Right atrium auricular region (tissue), 2 donors: ENCODE results near the gene PGLYRP4. TPM values are rescaled to one million over a fixed set of nuclear protein-coding genes. Genes with fewer than 3 reads are reported as not detected.

Experiments used
- DNase-seq: peaks from one replicate; pipeline ENCODE4 v3.0.0-alpha.2; 2019; ENCODE audit warnings: low spot score
- H3K27ac ChIP-seq, 2 donors: fragments of 200-600 bp; sonication (generic); 1 replicate in 1 of 2; 2 replicates in 1 of 2; pipeline ENCODE4 v1.5.1; 2016 to 2019
- H3K27me3 ChIP-seq, 2 donors: fragments of 200-600 bp; sonication (generic); one replicate each; pipeline versions ENCODE4 v1.5.1 to v1.6.0; 2017 to 2019
- H3K36me3 ChIP-seq: fragments of 200-600 bp; sonication (generic); one replicate; pipeline ENCODE4 v1.5.1; 2016
- H3K4me1 ChIP-seq, 2 donors: fragments of 200-600 bp; sonication (generic); one replicate each; pipeline versions ENCODE4 v1.5.1 to v1.6.0; 2017 to 2019
- H3K4me3 ChIP-seq, 2 donors: fragments of 200-600 bp; sonication (generic); 1 replicate in 1 of 2; 2 replicates in 1 of 2; pipeline ENCODE4 v1.5.1; 2017 to 2019; ENCODE audit warnings: mild to moderate bottlenecking in 1 of 2, moderate library complexity in 1 of 2
- H3K9me3 ChIP-seq, 2 donors: fragments of 200-600 bp; sonication (generic); one replicate each; pipeline ENCODE4 v1.5.1; 2019
- total RNA-seq, 2 donors: library from RNA; depleted of rRNA; stranded (reverse); fragments of >200 nt; gene quantifications; one replicate each; pipeline ENCODE4 v1.1.0, GENCODE V29; 2016
- TF ChIP-seq, protein P1 (sequence below), 2 donors: fragments of 200-600 bp; sonication (generic); IDR thresholded peaks; one replicate each; pipeline ENCODE4 v1.5.1; 2019; ENCODE audit warnings: antibody characterized with exemption in 2 of 2

Gene PGLYRP4
- total RNA-seq, 2 donors from 2014 or later = not detected

DNA sequence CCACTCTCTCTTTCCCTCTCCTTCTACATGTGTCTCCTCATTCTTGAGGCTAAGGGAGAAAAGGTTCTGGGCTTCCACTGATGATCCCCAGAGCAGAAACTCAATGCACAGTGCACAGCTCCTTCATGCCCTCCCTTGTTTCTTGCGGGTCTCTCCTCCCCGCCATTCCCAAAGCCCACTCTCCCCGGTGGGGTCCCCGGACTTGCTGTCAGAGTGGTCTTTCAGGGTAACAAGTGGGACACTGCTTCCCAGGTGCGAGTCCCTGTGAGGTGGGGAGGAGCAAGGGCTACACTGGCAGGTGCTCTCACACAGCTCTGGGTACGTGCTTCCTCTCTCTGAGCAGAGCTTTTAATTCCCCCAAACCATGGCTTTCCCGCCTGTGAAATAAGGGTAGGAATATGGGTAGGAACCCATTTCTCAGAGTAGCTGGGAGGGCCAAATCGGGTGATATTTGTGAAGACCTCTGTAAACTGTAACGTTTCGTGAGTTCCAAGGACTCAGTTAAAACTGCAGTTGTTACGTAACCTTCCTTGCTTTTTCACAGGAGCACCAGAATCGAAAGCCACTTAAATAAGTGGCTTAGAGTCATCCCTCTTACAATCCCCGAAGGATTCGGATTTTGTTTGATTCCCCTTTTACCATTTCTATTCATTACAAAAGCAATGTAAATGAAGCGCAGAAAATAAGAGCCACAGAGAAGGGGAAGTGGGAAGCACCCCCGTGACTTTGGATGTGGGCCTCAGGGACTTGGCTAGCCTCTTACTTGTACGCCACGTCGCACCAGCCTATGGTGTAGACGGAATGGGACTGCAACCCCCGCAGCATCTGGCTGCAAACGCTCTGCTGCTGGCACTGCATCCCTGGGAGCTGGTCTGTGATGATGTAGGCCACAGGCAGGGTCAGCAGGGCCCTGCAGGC lies 42.1 kb downstream of the PGLYRP4 start:
- Histone ChIP-seq H3K4me1 (no peaks in the 10 kb centered on the region), H3K36me3 (no peaks in the 10 kb centered on the region), H3K4me3 (no peak overlapping the region), H3K9me3 (no peaks in the 10 kb centered on the region), H3K27ac (no peak overlapping the region), H3K27me3 (no peaks in the 10 kb centered on the region)
- DNase-seq = no peak
- TF ChIP-seq, protein P1, sequence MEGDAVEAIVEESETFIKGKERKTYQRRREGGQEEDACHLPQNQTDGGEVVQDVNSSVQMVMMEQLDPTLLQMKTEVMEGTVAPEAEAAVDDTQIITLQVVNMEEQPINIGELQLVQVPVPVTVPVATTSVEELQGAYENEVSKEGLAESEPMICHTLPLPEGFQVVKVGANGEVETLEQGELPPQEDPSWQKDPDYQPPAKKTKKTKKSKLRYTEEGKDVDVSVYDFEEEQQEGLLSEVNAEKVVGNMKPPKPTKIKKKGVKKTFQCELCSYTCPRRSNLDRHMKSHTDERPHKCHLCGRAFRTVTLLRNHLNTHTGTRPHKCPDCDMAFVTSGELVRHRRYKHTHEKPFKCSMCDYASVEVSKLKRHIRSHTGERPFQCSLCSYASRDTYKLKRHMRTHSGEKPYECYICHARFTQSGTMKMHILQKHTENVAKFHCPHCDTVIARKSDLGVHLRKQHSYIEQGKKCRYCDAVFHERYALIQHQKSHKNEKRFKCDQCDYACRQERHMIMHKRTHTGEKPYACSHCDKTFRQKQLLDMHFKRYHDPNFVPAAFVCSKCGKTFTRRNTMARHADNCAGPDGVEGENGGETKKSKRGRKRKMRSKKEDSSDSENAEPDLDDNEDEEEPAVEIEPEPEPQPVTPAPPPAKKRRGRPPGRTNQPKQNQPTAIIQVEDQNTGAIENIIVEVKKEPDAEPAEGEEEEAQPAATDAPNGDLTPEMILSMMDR (IDR thresholded peaks at IDR 0.05) = no peak

DNA sequence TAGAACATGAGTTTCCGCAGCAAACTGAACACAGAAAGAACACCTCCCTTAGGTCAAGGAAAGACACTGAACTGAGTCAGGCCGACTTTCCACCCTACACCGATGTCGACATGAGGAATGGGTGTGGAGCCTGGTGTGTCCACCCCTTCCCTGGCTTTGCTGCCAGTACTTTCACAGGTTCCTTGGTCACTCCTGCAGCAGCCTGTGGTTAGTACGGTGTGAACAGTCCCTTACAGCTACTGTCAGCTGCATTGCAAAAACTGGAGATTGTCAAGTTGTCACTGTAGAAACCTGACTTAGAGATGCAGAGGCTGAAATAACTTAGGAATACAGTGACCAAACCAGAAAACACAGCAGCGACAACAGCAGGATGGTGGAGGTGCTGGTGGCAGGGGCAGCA lies 43.0 kb downstream of the PGLYRP4 start:
- Histone ChIP-seq H3K27ac (no peak overlapping the region), H3K36me3 (no peaks in the 10 kb centered on the region), H3K9me3 (no peaks in the 10 kb centered on the region), H3K4me1 (no peaks in the 10 kb centered on the region), H3K27me3 (no peaks in the 10 kb centered on the region), H3K4me3 (no peak overlapping the region)
- no peak for DNase-seq
- TF ChIP-seq, protein P1 (IDR thresholded peaks at IDR 0.05) = no peak

DNA sequence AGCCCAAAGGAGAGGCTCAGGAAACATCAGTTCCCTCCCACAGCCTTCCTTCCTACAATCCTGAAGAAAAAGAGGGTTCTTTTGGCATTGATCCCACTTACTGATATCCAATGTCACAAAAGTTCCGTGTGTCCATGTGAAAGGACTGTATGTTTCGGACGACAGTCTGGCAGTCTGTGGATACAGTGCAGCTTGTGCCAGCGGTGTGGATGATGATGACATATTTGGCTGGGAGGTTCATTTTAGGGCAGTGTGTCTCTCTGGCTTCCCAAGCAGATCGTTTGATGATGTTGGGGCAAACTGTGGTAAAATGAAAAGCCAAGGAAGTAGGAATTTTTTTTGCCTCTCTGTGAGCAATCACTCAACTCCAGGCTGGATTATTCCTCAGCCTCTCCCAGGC lies 46.3 kb downstream of the PGLYRP4 start:
- no peak overlapping the region for H3K27ac ChIP-seq
- H3K36me3 ChIP-seq = no peaks in the 10 kb centered on the region
- TF ChIP-seq, protein P1 (IDR thresholded peaks at IDR 0.05) = no peak
- no peaks in the 10 kb centered on the region for H3K9me3 ChIP-seq
- no peak overlapping the region for H3K4me3 ChIP-seq
- no peaks in the 10 kb centered on the region for H3K27me3 ChIP-seq
- no peaks in the 10 kb centered on the region for H3K4me1 ChIP-seq
- peak; percentile 18 for DNase-seq

DNA sequence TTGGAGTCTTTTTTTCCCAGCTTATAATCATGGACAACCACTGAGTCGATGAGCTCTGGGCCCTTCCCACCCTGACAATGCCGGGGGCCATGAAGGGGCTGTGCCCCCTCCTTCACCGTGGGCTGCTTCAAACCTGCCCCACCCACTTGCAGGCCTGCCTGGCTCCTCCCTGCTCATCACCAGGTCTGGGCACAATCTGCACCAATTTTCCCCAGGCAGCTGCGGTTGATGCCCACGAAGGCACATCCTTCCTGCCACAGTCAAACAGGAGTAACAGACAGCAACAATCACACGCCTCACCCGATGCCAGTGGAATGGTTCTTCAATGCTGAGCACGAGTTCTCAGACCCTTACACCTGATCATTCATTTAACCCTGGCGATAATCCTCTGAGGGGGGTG lies 54.8 kb downstream of the PGLYRP4 start:
- Histone ChIP-seq H3K4me3 (no peak overlapping the region), H3K27ac (no peak overlapping the region), H3K36me3 (no peaks in the 10 kb centered on the region), H3K9me3 (no peaks in the 10 kb centered on the region), H3K27me3 (no peaks in the 10 kb centered on the region), H3K4me1 (no peaks in the 10 kb centered on the region)
- TF ChIP-seq, protein P1 (IDR thresholded peaks at IDR 0.05) = no peak
- DNase-seq = peak; percentile 9

DNA sequence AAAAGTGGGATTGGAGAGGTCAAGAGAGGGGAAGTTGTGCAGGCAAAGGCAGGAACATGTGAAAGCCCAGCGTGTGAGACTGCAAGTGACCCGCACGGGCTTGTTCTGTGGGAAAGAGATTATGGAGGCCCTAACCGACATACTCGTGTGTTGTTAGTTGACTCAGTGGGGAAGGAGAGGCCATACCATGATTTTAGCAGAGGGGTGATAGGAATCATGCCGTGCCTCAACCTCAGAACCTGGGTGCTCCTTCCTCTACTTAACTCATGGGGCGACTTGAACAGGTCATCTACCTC lies 55.2 kb downstream of the PGLYRP4 start:
- H3K27me3 ChIP-seq = no peaks in the 10 kb centered on the region

More for the DNA sequence above, 55.2 kb downstream of the PGLYRP4 start:
- TF ChIP-seq, protein P1 (IDR thresholded peaks at IDR 0.05) = no peak
- H3K27ac ChIP-seq = no peak overlapping the region
- H3K4me1 ChIP-seq = no peaks in the 10 kb centered on the region
- DNase-seq = no peak
- no peaks in the 10 kb centered on the region for H3K9me3 ChIP-seq
- no peaks in the 10 kb centered on the region for H3K36me3 ChIP-seq
- H3K4me3 ChIP-seq = no peak overlapping the region
